CD4-positive, alpha-beta T cell treated with Interleukin-1 beta for 1 hour (primary cell): ENCODE measurements around the gene DCTN5.
"Not testable (repeated sequence)": the region's sequence is repeated elsewhere in the genome, so short reads cannot be mapped to it uniquely, and the experiment has no call there.

ENCODE experiments used
- DNase-seq, 2 donors: peaks; one replicate each; pipeline ENCODE4 v3.0.0-alpha.2; 2020 to 2022

DCTN5 gene

GRCh38 chr16:23640931-23641765 is at the start of gene DCTN5, which contains the start of gene PALB2:
Gene DCTN5, plus strand, starts transcription at chr16:23641466. Its CDS starts 77 bp downstream, at chr16:23641543.
Gene PALB2, minus strand, starts transcription at chr16:23641310. Its CDS starts 153 bp downstream, at chr16:23641157.
- peak; percentile 88 to 90 for DNase-seq

GRCh38 chr16:23594186-23594585 is 47.1 kb upstream of the DCTN5 start:
- DNase-seq = no peak

- DNase-seq = no peak
Observed at GRCh38 chr16:23595246-23595950, 45.9 kb upstream of the DCTN5 start.

- peak; percentile 88 to 91 for DNase-seq
Observed at GRCh38 chr16:23595951-23596720, 45.1 kb upstream of the DCTN5 start, which contains the start of gene NDUFAB1. Gene NDUFAB1, minus strand, starts transcription at chr16:23596316. Its CDS starts 26 bp downstream, at chr16:23596290.

GRCh38 chr16:23597003-23597756 is 44.1 kb upstream of the DCTN5 start:
- DNase-seq = peak; percentile 20 to 22

GRCh38 chr16:23607726-23608125 is 33.5 kb upstream of the DCTN5 start:
- DNase-seq = no peak

GRCh38 chr16:23608194-23608593 is 33.1 kb upstream of the DCTN5 start:
- no peak for DNase-seq

GRCh38 chr16:23609929-23610328 is 31.3 kb upstream of the DCTN5 start:
- no peak for DNase-seq

- DNase-seq = not testable (repeated sequence)
Observed at GRCh38 chr16:23610905-23611304, 30.4 kb upstream of the DCTN5 start.

- DNase-seq = no peak
Observed at GRCh38 chr16:23611936-23612335, 29.3 kb upstream of the DCTN5 start.

GRCh38 chr16:23615805-23616204 is 25.5 kb upstream of the DCTN5 start:
- DNase-seq = no peak

GRCh38 chr16:23624092-23624491 is 17.2 kb upstream of the DCTN5 start:
- no peak for DNase-seq

GRCh38 chr16:23629516-23629915 is 11.8 kb upstream of the DCTN5 start:
- DNase-seq = no peak

GRCh38 chr16:23631874-23632273 is 9.4 kb upstream of the DCTN5 start:
- DNase-seq = not testable (repeated sequence)

GRCh38 chr16:23634461-23635036 is 6.7 kb upstream of the DCTN5 start:
- no peak for DNase-seq

GRCh38 chr16:23635958-23636357 is 5.3 kb upstream of the DCTN5 start:
- DNase-seq = no peak

GRCh38 chr16:23640615-23640930 is 693 bp upstream of the DCTN5 start:
- DNase-seq = no peak

- no peak for DNase-seq
Observed at GRCh38 chr16:23642246-23642774, 1.0 kb downstream of the DCTN5 start.

GRCh38 chr16:23650674-23651416 is 9.6 kb downstream of the DCTN5 start:
- DNase-seq = no peak

GRCh38 chr16:23651943-23652468 is 10.7 kb downstream of the DCTN5 start:
- no peak for DNase-seq

GRCh38 chr16:23663918-23664317 is 22.7 kb downstream of the DCTN5 start:
- DNase-seq = no peak
